ENCODE results near the gene LIFR. TPM values are rescaled to one million over a fixed set of nuclear protein-coding genes. Genes with fewer than 3 reads are reported as not detected.

LIFR gene
- total RNA-seq, 1 experiment from 2014 or later = 3.7 TPM

GRCh38 chr5:38473008-38473407, 83.4 kb downstream of the LIFR start:
- Mint-ChIP-seq H3K36me3 (ENCODE audit: insufficient read depth, unreplicated experiment) (no peaks in the 10 kb centered on the region), H3K27ac (ENCODE audit: low read depth, unreplicated experiment) (no peak overlapping the region), H3K9me3 (ENCODE audit: unreplicated experiment) (no peaks in the 10 kb centered on the region), H3K4me1 (ENCODE audit: insufficient read depth, unreplicated experiment) (peaks cover 15% of the 10 kb centered on the region), H3K27me3 (ENCODE audit: insufficient read depth, unreplicated experiment) (no peaks in the 10 kb centered on the region), H3K4me3 (ENCODE audit: unreplicated experiment) (no peak overlapping the region)
- BruUV-seq (replicated peaks) = no TSS peak
- no peak for TF ChIP-seq CTCF (IDR thresholded peaks at IDR 0.05; ENCODE audit: unreplicated experiment)
- intact Hi-C loops (cut with micrococcal nuclease) = no loop called here
- ChIA-PET CTCF (no interaction called here), POLR2A (no interaction called here)
- no peak for DNase-seq (ENCODE audit: unreplicated experiment)

- H3K4me1 Mint-ChIP-seq (ENCODE audit: insufficient read depth, unreplicated experiment) = peaks cover 20% of the 10 kb centered on the region
- no peak overlapping the region for H3K27ac Mint-ChIP-seq (ENCODE audit: low read depth, unreplicated experiment)
- BruUV-seq (replicated peaks) = no TSS peak
- POLR2A ChIA-PET = no interaction called here
- no peak overlapping the region for H3K4me3 Mint-ChIP-seq (ENCODE audit: unreplicated experiment)
- no peaks in the 10 kb centered on the region for H3K27me3 Mint-ChIP-seq (ENCODE audit: insufficient read depth, unreplicated experiment)
- DNase-seq (ENCODE audit: unreplicated experiment) = no peak
- CTCF ChIA-PET = no interaction called here
- no peaks in the 10 kb centered on the region for H3K36me3 Mint-ChIP-seq (ENCODE audit: insufficient read depth, unreplicated experiment)
- TF ChIP-seq CTCF (IDR thresholded peaks at IDR 0.05; ENCODE audit: unreplicated experiment) = no peak
- intact Hi-C loops (cut with micrococcal nuclease) = no loop called here
- no peaks in the 10 kb centered on the region for H3K9me3 Mint-ChIP-seq (ENCODE audit: unreplicated experiment)
Observed at GRCh38 chr5:38472541-38472940, 83.9 kb downstream of the LIFR start.

GRCh38 chr5:38471709-38472108, 84.7 kb downstream of the LIFR start:
- BruUV-seq (replicated peaks) = no TSS peak
- no peak for DNase-seq (ENCODE audit: unreplicated experiment)
- no peaks in the 10 kb centered on the region for H3K27me3 Mint-ChIP-seq (ENCODE audit: insufficient read depth, unreplicated experiment)
- no peak overlapping the region for H3K4me3 Mint-ChIP-seq (ENCODE audit: unreplicated experiment)
- no peaks in the 10 kb centered on the region for H3K9me3 Mint-ChIP-seq (ENCODE audit: unreplicated experiment)
- intact Hi-C loops (cut with micrococcal nuclease) = no loop called here
- H3K27ac Mint-ChIP-seq (ENCODE audit: low read depth, unreplicated experiment) = no peak overlapping the region
- H3K36me3 Mint-ChIP-seq (ENCODE audit: insufficient read depth, unreplicated experiment) = no peaks in the 10 kb centered on the region
- ChIA-PET POLR2A (interaction anchor here (0.6 kb wide), 1 partner anchor 166 kb away, joined by 3 read pairs; no protein-coding TSS in a partner anchor), CTCF (interaction anchor here (0.6 kb wide), 1 partner anchor 202 kb away, joined by 3 read pairs; no protein-coding TSS in a partner anchor)
- H3K4me1 Mint-ChIP-seq (ENCODE audit: insufficient read depth, unreplicated experiment) = peaks cover 21% of the 10 kb centered on the region
- no peak for TF ChIP-seq CTCF (IDR thresholded peaks at IDR 0.05; ENCODE audit: unreplicated experiment)

GRCh38 chr5:38469707-38470267, 86.7 kb downstream of the LIFR start:
- no peak overlapping the region for H3K4me3 Mint-ChIP-seq (ENCODE audit: unreplicated experiment)
- peaks cover 21% of the 10 kb centered on the region for H3K4me1 Mint-ChIP-seq (ENCODE audit: insufficient read depth, unreplicated experiment)
- TF ChIP-seq CTCF (IDR thresholded peaks at IDR 0.05; ENCODE audit: unreplicated experiment) = no peak
- no peaks in the 10 kb centered on the region for H3K9me3 Mint-ChIP-seq (ENCODE audit: unreplicated experiment)
- ChIA-PET CTCF (interaction anchor here (1.2 to 3.1 kb wide), 2 partner anchors 28 to 452 kb away, joined by 3 to 16 read pairs; no protein-coding TSS in a partner anchor), POLR2A (no interaction called here)
- BruUV-seq (replicated peaks) = no TSS peak
- no peak overlapping the region for H3K27ac Mint-ChIP-seq (ENCODE audit: low read depth, unreplicated experiment)
- H3K27me3 Mint-ChIP-seq (ENCODE audit: insufficient read depth, unreplicated experiment) = no peaks in the 10 kb centered on the region
- intact Hi-C loops (cut with micrococcal nuclease) = no loop called here
- H3K36me3 Mint-ChIP-seq (ENCODE audit: insufficient read depth, unreplicated experiment) = no peaks in the 10 kb centered on the region
- no peak for DNase-seq (ENCODE audit: unreplicated experiment)

Data from MCF 10A (cell line).